Uterus (tissue), 4 donors: Measurements from ENCODE around the gene RNF144B. TPM values are rescaled to one million over a fixed set of nuclear protein-coding genes. Genes with fewer than 3 reads are reported as not detected.

Experiments used
- DNase-seq, 2 donors: peaks; one replicate each; pipeline ENCODE4 v3.0.0-alpha.2; 2019 to 2020
- H3K27ac ChIP-seq, 2 donors: fragments of 200-600 bp; sonication (generic); 1 replicate in 1 of 2; 2 replicates in 1 of 2; pipeline ENCODE4 v1.5.1; 2016 to 2018
- H3K27me3 ChIP-seq, 2 donors: fragments of 200-600 bp; sonication (generic); one replicate each; pipeline ENCODE4 v1.5.1; 2018 to 2019; ENCODE audit warnings: control low read depth in 1 of 2
- H3K36me3 ChIP-seq, 2 donors: fragments of 200-600 bp; sonication (generic); one replicate each; pipeline ENCODE4 v1.5.1; 2019; ENCODE audit warnings: control low read depth in 1 of 2
- H3K4me1 ChIP-seq, 2 donors: fragments of 200-600 bp; sonication (generic); one replicate each; pipeline ENCODE4 v1.5.1; 2018 to 2019; ENCODE audit warnings: control low read depth in 1 of 2
- H3K4me3 ChIP-seq, 2 donors: fragments of 200-600 bp; sonication (generic); 1 replicate in 1 of 2; 2 replicates in 1 of 2; pipeline ENCODE4 v1.5.1; 2018 to 2019; ENCODE audit warnings: mild to moderate bottlenecking in 1 of 2
- H3K9me3 ChIP-seq, 2 donors: fragments of 200-600 bp; sonication (generic); one replicate each; pipeline ENCODE4 v1.5.1; 2019; ENCODE audit warnings: control low read depth in 1 of 2
- CTCF ChIP-seq, 4 experiments: fragments of 200-600 bp in 2 of 4; fragments of 450-650 bp in 2 of 4; sonication (generic) in 2 of 4; IDR thresholded peaks; one replicate each; pipeline ENCODE4 v1.5.1; 2016 to 2019; ENCODE audit warnings: antibody characterized with exemption in 4 of 4, mild to moderate bottlenecking in 2 of 4, moderate library complexity in 1 of 4
- POLR2A ChIP-seq, 2 donors: fragments of 450-650 bp; IDR thresholded peaks; one replicate each; pipeline ENCODE4 v1.6.1; 2016; ENCODE audit warnings: antibody characterized with exemption in 2 of 2, mild to moderate bottlenecking in 1 of 2, moderate library complexity in 1 of 2
- intact Hi-C: fragments of 100-400 bp; cut with DNase I; formaldehyde crosslinking; loops from one replicate; pipeline ENCODE4 v1.15.1; 2023; ENCODE audit warnings: low total_unique reads
- total RNA-seq, 4 donors: library from RNA; depleted of rRNA in 3 of 4; stranded (reverse); fragments of >200 nt in 3 of 4; gene quantifications; one replicate each; pipeline versions ENCODE4 v1.1.0 to v1.2.4, GENCODE V29; 2014 to 2023
- donor health status: DM: yes; HTN: yes; CAD: no.

RNF144B gene
- total RNA-seq, 4 donors from 2014 or later, result 8.2 to 35.7 (median 23.1) TPM

- H3K36me3 ChIP-seq, result no peaks in the 10 kb centered on the region
- intact Hi-C loops, result no loop called here
- H3K4me1 ChIP-seq, result no peaks in the 10 kb centered on the region
- H3K4me3 ChIP-seq, result no peak overlapping the region
- TF ChIP-seq POLR2A (IDR thresholded peaks at IDR 0.05) (no peak), CTCF (IDR thresholded peaks at IDR 0.05) (no peak)
- no peaks in the 10 kb centered on the region for H3K9me3 ChIP-seq
- no peaks in the 10 kb centered on the region for H3K27me3 ChIP-seq
- DNase-seq, result no peak
- H3K27ac ChIP-seq, result no peak overlapping the region
These were observed 111.3 kb downstream of the RNF144B start for GRCh38 chr6:18498408-18498807.

DNA sequence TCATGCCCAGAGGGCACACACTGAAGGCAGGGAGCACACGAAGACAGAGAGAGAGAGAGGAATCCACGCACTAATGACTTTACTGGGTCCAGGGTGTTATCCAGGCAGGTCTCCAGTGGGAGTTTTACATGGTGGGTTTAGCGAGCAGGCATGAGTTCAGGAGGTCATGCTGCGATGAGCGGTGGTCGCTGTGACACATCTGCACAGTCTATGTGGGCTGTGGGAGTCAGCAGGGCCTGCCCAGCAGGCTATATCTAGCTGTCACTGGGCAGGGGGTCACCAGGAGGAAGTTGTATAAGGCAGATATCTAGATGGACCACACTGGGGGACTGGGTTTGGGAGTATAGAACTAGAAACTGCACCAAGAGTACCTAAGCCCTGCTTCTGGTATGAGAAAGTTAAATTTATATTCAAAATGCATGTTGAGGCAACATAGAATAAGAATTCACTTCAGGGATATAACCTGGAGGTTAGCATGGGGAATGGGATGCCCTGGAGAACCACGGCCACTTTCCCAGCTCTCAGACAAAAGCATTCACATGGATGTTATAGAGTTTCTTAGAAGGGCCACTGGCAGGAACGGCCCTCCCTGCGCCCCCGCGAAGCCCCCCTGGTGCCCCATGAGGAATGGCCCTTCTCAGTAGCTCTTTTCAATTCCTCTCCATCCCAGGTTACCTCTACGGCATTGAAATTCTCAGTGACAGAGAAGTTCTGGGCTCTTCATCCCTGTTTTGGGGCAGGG lies 113.9 kb downstream of the RNF144B start:
- intact Hi-C loops, result loop anchor here (5.0 kb wide), 1 partner anchor 174 kb away; no protein-coding TSS in a partner anchor
- Histone ChIP-seq H3K36me3 (no peaks in the 10 kb centered on the region), H3K9me3 (no peaks in the 10 kb centered on the region), H3K27ac (no peak overlapping the region), H3K4me3 (no peak overlapping the region), H3K4me1 (no peaks in the 10 kb centered on the region), H3K27me3 (no peaks in the 10 kb centered on the region)
- TF ChIP-seq CTCF (IDR thresholded peaks at IDR 0.05) (no peak), POLR2A (IDR thresholded peaks at IDR 0.05) (no peak)
- DNase-seq, result no peak

DNA sequence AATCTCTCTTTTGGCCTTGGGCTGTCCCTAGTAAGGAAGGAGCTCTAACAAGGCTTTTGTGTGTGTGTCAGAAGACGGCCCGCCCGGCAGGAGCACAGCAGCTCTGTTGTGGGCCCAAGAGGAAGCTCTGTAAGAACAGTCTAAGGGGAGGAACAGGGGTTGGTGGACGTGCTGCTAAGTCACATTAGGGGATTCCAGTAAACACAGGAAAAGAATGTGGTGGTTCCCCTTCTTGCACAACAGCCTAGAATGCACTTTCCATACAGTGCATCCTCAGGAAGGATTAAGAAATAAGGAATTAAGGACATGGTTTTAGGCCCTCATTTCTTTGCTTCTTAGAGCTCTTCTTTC lies 114.5 kb downstream of the RNF144B start:
- H3K27me3 ChIP-seq, result no peaks in the 10 kb centered on the region
- peak in 1 of 2 donors; percentile 19 for DNase-seq
- intact Hi-C loops, result loop anchor here (5.0 kb wide), 1 partner anchor 174 kb away; no protein-coding TSS in a partner anchor
- TF ChIP-seq POLR2A (IDR thresholded peaks at IDR 0.05) (no peak), CTCF (IDR thresholded peaks at IDR 0.05) (no peak)
- no peaks in the 10 kb centered on the region for H3K9me3 ChIP-seq
- H3K4me3 ChIP-seq, result no peak overlapping the region
- no peaks in the 10 kb centered on the region for H3K36me3 ChIP-seq
- H3K27ac ChIP-seq, result no peak overlapping the region
- no peaks in the 10 kb centered on the region for H3K4me1 ChIP-seq

- Histone ChIP-seq H3K27ac (no peak overlapping the region), H3K4me1 (no peaks in the 10 kb centered on the region), H3K9me3 (no peaks in the 10 kb centered on the region), H3K36me3 (no peaks in the 10 kb centered on the region), H3K4me3 (no peak overlapping the region), H3K27me3 (no peaks in the 10 kb centered on the region)
- intact Hi-C loops, result loop anchor here (5.0 kb wide), 1 partner anchor 176 kb away; no protein-coding TSS in a partner anchor
- TF ChIP-seq POLR2A (IDR thresholded peaks at IDR 0.05) (no peak), CTCF (IDR thresholded peaks at IDR 0.05) (no peak)
- DNase-seq, result no peak
These were observed 116.0 kb downstream of the RNF144B start for GRCh38 chr6:18503206-18503592.

DNA sequence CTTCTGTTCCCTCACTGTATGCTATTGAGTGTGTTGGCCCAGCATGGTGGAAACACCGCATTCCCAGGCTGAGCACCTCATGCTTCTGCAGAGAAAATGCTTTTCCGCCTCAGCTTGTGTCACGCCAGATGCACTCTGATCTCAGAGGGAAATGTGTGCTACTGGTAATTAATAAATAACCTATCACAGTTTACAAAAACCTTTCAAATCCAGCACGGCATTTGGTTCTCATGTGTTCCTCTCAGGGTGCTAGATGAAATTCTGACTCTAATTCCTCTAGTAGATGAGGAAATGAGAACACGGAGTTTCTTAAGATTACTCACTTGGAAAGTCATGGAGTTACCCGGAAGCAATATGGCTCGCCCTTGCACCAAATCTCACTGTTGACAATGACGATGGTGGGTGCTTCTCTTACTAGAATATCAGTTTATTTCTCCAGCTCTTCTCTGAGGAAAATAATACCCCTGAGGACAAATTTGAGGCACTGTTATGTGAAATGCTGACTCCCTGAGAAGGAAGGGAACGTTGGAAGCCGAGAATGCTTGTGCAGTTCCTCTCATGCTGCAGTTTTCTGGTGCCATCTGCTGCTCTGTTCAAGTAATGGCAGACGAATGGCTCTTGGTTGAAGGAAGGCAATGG lies 116.6 kb downstream of the RNF144B start:
- Histone ChIP-seq H3K4me3 (peak overlapping the region; percentile 14 to 22), H3K27me3 (no peaks in the 10 kb centered on the region), H3K36me3 (no peaks in the 10 kb centered on the region), H3K27ac (no peak overlapping the region), H3K4me1 (no peaks in the 10 kb centered on the region), H3K9me3 (no peaks in the 10 kb centered on the region)
- TF ChIP-seq CTCF (IDR thresholded peaks at IDR 0.05) (peak; percentile 85 to 93 (median 86)), POLR2A (IDR thresholded peaks at IDR 0.05) (no peak)
- intact Hi-C loops, result loop anchor here (5.0 kb wide), 1 partner anchor 176 kb away; no protein-coding TSS in a partner anchor
- DNase-seq, result peak; percentile 32 to 48
